Activated CD8-positive, alpha-beta memory T cell treated with anti-CD3 and anti-CD28 coated beads, Interleukin-2, amount 50 U/mL, for 1 hour (primary cell): ENCODE results near the gene LMTK2.

Source experiments
- DNase-seq: peaks from one replicate; pipeline ENCODE4 v3.0.0-alpha.2; 2020; ENCODE audit errors: extremely low read depth

The LMTK2 gene

GRCh38 chr7:98106647-98107312 is at the start of gene LMTK2:
TSS of gene LMTK2 (plus strand) at chr7:98106862. CDS start at chr7:98107178, 316 bp downstream.
- DNase-seq, result peak; percentile 90

- DNase-seq, result no peak
Measured at GRCh38 chr7:98057157-98057556, 49.5 kb upstream of the LMTK2 start.

GRCh38 chr7:98058186-98058585 is 48.5 kb upstream of the LMTK2 start:
- DNase-seq, result no peak

GRCh38 chr7:98064233-98064632 is 42.4 kb upstream of the LMTK2 start:
- no peak for DNase-seq

GRCh38 chr7:98066208-98066607 is 40.5 kb upstream of the LMTK2 start:
- no peak for DNase-seq

GRCh38 chr7:98066934-98067507 is 39.6 kb upstream of the LMTK2 start:
- no peak for DNase-seq

- DNase-seq, result no peak
Measured at GRCh38 chr7:98073047-98073446, 33.6 kb upstream of the LMTK2 start.

- no peak for DNase-seq
Measured at GRCh38 chr7:98075801-98076200, 30.9 kb upstream of the LMTK2 start.

- no peak for DNase-seq
Measured at GRCh38 chr7:98077762-98078161, 28.9 kb upstream of the LMTK2 start.

GRCh38 chr7:98078197-98078870 is 28.3 kb upstream of the LMTK2 start:
- DNase-seq, result no peak

- DNase-seq, result no peak
Measured at GRCh38 chr7:98079891-98080648, 26.6 kb upstream of the LMTK2 start.

GRCh38 chr7:98081319-98081718 is 25.3 kb upstream of the LMTK2 start:
- DNase-seq, result no peak

GRCh38 chr7:98084631-98085030 is 22.0 kb upstream of the LMTK2 start:
- no peak for DNase-seq

- no peak for DNase-seq
Measured at GRCh38 chr7:98085674-98086073, 21.0 kb upstream of the LMTK2 start.

- DNase-seq, result no peak
Measured at GRCh38 chr7:98086281-98086718, 20.4 kb upstream of the LMTK2 start.

- DNase-seq, result no peak
Measured at GRCh38 chr7:98088109-98088508, 18.6 kb upstream of the LMTK2 start.

- DNase-seq, result no peak
Measured at GRCh38 chr7:98090116-98090515, 16.5 kb upstream of the LMTK2 start.

- no peak for DNase-seq
Measured at GRCh38 chr7:98091061-98091460, 15.6 kb upstream of the LMTK2 start.

- DNase-seq, result no peak
Measured at GRCh38 chr7:98091523-98091922, 15.1 kb upstream of the LMTK2 start.

GRCh38 chr7:98097042-98097645 is 9.5 kb upstream of the LMTK2 start:
- DNase-seq, result no peak

- no peak for DNase-seq
Measured at GRCh38 chr7:98100088-98100487, 6.6 kb upstream of the LMTK2 start.

GRCh38 chr7:98102170-98102569 is 4.5 kb upstream of the LMTK2 start:
- no peak for DNase-seq
